NOMO-1 treated with DMSO at 0.1 percent for 48 hours (cell line): ENCODE data around the gene CMTM7.
"Not testable (repeated sequence)": the region's sequence is repeated elsewhere in the genome, so short reads cannot be mapped to it uniquely, and the experiment has no call there.

ENCODE experiments used
- DNase-seq: peaks from one replicate; lab custom pipeline; 2025; ENCODE audit not compliant: unreplicated experiment; lab: John Stamatoyannopoulos, UW

The CMTM7 gene

DNA sequence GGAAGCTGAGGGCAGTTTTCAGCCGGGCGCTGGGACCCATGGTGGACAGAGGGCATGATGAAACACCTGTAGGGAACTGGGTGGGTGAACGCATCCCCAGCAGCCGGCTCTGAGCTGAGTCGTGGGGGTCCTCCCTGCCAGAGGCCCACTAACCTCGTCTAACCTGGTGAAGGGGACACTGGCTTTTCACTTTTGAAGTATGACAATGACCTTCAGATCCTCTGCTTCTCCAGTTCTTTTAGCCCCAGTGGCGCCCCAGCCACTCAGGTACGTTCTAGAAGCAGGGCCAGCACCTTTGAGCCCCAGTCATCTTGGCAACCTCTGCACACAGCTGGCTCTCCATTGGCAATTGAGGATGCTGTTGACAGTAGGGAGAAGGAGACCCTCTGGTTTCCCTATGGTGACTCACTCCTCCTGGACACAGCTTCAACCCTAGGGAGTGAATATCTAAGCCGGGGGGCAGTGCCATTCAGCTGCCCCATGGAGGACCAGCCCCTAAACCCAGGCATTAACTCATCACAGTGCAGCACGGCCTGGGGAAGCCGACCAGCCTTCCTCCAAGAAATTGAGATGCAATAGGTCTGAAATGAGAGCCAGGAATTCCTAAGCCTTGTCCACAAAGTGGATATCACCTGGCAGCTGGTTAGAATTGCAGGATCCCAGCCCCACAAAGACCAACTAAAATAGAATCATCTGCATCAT lies 64.9 kb downstream of the CMTM7 start:
- no peak for DNase-seq

DNA sequence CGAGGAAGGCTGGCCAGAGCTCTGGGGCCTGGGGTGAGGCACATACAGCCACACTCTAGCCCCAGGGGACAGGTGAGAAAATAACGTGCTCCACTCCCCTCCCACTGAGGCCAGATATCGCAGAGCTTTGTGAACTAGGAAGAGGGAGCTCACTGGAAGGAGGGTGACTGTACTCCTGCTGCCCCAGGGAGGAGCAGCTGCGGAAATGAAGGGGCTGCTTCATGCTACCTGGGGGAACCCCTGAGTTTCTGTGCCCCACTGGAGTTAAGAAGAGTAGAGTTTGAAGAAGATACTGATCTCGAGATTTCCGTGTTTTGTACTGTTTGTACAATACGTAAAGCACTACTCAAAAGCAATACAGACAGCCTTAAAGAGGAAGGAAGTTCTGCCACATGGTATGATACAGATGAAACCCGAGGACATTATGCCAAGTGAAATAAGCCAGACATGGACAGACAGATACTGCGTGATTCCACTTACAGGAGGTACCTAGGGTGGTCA lies 66.4 kb downstream of the CMTM7 start:
- peak; percentile 66 for DNase-seq

DNA sequence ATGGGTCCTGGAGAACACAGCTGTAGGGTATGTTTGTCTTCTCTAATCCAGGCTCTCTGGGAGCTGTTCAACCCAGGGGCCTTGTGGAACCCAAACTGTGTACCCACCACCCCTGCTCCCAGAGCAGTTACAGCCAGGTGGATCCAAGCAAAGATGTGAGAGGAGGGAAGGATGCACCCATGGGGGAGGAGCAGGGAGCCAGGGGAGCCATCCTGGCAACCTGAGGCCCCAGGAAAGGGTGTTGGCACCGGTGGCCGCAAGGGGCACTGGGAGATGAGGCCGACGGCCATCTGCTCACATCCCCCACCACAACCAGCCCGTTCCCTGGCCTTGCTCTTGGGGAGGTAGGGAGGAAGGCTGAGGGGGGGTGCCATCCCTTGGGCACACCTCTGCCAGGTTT lies 67.8 kb downstream of the CMTM7 start:
- DNase-seq: no peak

DNA sequence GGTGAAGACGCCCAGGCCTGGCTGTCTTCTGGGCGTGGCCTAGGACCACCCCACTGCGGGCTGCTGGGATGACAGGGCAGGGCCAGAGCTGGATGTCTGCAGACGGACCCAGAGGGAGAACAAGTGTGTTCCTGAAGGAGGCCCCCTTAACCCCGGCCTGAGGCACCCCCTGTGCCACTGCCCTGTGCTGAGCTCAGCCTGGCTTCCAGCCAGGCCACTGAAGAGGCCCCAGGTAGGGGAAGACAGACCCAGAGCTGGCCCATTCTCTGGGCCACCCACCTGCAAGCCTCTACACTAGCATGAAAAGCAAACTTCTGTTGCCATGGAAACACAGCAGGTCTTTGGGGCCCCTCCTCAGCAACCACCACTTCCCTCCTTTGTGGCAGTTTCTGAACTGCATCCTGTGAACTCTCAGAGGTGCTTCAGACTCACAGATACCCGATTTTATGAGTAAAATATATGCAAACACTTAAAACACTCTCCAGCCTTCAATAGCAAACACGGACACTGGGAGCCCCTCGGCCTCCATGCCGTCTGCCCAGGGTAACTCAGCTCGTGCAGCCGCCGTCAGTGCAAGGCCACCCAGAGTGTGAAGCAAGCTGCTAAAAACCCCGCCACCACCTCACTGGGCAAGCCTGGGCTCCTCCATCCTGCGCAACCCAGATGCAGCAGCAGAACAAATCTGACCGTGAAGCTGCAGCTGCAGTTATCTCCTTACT lies 68.5 kb downstream of the CMTM7 start:
- no peak for DNase-seq

DNA sequence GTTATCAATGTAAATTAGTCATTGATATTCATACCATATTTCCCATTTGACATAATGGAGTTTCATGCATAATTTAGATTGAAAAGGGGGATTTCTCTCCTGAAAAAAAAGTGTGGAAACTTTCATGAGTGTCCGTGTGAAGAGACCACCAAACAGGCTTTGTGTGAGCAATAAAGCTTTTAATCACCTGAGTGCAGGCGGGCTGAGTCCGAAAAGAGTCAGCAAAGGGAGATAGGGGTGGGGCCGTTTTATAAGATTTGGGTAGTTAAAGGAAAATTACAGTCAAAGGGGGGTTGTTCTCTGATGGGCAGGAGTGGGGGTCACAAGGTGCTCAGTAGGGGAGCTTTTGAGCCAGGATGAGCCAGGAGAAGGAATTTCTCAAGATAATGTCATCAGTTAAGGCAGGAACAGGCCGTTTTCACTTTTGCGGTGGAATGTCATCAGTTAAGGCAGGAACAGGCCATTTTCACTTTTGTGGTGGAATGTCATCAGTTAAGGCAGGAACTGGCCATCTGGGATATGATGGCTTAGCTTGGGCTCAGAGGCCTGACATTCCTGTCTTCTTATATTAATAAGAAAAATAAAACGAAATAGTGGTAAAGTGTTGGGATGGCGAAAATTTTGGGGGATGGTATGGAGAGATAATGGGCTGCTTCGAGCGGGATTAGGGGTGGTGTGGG lies 69.3 kb downstream of the CMTM7 start:
- DNase-seq: not testable (repeated sequence)

DNA sequence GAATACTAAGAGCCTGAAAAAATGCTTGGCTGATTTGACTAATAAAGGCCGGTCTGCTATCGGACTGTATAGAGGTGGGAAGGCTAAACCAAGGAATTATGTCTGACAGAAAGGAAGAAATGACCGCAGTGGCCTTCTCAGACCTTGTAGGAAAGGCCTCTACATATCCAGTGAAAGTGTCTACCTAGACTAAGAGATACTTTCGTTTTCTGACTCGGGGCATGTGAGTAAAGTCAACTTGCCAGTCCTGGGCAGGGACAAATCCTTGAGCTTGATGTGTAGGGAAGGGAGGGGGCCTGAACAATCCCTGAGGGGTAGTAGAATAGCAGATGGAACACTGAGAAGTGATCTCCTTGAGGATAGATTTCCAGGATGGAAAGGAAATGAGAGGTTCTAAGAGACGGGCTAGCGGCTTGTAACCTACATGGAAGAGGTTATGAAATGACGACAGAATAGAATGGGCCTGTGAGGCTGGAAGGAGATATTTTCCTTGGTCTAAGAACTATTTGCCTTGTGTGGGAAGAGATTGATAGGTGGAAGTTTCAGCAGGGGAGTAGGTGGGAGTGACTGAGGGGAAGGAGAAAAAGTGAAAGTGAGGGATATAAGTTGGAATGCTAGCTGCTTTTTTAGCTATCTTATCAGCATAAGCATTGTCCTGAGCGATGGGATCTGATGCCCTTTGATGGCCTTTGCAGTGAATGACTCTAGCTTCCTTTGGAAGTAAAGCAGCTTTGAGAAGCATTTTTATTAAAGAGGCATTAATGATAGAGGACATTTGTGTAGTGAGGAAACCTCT lies 70.7 kb downstream of the CMTM7 start:
- not testable (repeated sequence) for DNase-seq

DNA sequence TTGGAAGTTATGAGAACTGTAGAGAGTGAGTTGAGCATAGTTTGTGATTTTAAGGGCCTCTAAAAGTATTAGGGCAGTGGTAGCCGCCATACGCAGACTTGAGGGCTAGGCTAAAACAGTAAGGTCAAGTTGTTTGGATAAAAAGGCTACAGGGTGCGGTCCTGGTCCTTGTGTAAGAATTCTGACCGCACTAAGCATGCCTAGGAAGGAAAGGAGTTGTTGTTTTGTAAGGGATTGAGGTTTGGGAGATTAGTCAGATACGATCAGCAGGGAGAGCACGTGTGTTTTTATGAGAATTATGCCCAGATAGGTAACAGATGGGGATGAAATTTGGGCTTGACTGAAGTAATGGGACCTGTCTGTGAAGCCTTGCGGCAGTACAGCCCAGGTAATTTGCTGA lies 71.8 kb downstream of the CMTM7 start:
- not testable (repeated sequence) for DNase-seq

DNA sequence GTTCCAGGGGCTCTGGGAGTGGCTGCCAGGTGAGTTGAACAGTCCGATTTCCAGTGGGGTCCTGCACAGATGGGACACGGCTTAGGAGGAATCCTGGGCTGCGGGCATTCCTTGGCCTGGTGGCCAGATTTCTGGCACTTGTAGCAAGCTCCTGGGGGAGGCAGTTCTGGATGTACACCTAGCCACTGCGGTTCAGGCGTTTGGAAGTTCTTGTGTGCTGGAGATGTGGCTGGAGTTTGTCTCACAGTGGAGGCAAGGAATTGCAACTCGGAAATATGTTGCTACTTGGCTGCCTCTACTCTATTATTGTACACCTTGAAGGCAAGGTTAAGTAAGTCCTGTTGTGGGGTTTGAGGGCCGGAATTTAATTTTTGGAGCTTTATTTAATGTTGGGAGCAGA lies 73.1 kb downstream of the CMTM7 start:
- not testable (repeated sequence) for DNase-seq

DNA sequence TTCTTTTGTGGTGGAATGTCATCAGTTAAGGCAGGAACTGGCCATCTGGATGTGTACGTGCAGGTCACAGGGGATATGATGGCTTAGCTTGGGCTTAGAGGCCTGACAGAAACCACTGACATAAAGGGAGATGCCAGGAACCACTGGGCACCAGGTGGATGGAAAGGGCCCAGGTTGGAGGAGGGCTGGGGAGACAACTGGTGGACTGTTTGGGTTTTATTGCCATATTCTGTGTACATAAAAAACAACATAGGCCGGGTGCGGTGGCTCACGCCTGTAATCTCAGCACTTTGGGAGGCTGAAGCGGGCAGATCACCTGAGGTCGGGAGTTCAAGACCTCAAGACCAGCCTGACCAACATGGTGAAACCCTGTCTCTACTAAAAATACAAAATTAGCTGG lies 75.2 kb downstream of the CMTM7 start:
- not testable (repeated sequence) for DNase-seq

DNA sequence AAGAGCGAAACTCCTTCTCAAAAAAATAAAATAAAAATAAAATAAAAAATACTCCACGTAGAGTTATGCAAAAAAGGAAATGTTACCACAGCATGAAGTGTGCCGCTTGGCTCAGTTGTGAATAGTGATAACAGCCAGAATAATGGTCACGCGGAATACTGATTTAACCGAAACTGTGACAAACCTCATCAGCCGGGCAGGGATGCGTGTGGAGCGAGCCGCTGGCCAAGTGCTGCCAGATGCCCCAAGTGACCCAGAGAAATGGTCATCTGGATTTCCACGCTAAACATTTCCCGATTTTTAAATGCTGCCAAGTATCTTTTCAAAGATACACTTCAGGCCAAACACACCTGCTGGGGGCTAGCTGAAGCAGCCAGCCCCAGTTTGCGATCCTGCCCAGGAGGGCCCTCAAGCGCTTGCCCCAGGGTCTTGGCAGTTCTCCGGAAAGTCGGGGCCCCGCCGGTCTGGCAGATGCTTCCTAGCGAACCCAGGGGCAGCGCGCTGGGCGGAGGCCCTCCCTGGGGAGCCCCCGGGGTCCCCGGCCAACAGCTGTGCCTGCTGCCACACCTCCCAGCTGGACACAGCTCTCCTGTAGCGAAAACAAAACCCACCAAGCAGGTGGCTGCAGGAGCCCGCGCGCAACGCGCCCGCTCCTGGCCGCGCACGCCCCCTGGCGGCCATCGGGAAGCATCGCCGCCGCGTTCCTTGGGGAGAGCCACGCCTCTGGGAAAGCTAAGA lies 75.8 kb downstream of the CMTM7 start:
- peak; percentile 47 for DNase-seq

DNA sequence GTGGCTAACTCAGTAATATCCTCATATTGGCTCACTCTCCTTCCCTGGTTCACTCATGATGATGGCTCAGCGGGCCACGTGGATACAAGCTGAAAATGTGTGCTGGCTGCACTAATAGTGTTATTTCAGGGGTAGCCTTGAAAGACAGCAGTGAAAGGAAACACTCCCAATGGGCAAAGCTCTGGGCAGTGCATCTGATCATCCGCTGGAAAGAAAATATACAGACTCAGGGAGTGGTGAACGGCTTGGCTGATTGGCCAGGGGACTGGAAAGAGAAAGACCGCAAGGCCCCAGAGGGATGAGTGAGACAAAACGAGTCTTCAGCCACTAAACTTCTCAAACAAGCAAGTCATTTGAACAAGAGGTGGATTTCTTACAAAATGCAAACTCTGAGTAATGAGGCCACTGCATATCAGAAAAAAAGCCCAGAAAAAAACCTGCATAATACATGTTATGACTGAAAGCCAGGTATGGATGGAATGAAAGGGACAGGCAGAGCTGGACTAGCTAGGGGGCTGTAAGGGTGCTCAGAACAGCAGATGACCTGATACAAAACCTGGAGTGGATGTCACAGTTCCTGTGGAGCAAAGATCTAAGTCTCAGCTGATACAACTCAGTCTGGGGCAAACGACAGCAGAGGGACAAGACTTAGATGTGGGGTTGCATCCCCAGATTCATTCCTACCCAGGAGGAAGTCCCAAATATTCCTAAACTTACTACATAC lies 77.7 kb downstream of the CMTM7 start:
- DNase-seq: no peak

DNA sequence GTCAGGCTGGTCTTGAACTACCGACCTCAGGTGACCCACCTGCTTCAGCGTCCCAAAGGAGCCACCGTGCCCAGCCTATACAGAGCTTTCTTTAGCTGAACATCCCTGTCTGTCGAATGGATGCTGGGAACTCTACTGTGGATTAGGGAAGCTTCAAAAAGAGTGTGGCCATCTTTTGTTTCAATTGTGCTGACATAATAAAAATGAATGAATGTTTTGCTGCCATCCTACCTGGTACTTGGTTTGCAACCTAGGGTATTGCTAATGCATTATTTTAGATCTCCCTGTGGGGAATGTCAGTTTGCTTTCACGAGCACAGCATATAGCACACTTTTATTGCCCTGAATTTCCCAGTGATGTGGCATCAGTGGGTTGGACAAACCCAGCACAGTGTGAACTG lies 78.7 kb downstream of the CMTM7 start:
- no peak for DNase-seq

DNA sequence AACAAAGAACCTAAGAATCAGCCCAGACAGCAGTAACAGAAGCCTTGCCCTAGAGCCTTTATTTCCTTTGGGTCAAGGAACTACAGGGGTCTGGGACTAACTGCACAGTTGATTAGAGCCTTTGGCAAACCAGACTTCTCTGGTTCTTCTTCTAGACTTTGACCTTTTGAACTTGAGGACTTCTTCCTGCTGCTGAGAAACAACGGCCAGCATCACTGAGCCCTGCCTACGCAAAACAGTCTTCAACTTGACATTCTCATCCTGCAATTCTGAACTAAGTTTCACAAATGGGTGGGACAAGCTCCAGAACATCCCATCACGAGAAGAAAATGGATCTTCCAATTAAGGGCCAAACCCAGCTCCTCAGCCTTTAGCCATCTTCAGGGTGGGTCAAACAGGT lies 79.6 kb downstream of the CMTM7 start:
- DNase-seq: no peak

DNA sequence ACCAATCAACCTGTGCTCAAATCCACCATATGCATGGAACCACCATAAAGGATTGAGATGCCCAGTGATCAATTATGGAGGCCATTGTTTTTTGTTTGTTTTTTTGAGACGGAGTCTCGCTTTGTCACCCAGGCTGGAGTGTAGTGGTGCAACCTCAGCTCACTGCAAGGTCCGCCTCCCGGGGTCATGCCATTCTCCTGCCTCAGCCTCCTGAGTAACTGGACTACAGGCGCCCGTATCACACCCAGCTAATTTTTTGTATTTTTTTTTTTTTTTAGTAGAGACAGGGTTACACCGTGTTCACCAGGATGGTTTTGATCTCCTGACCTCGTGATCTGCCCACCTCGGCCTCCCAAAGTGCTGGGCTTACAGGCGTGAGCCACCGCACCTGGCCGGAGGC lies 80.5 kb downstream of the CMTM7 start:
- not testable (repeated sequence) for DNase-seq

DNA sequence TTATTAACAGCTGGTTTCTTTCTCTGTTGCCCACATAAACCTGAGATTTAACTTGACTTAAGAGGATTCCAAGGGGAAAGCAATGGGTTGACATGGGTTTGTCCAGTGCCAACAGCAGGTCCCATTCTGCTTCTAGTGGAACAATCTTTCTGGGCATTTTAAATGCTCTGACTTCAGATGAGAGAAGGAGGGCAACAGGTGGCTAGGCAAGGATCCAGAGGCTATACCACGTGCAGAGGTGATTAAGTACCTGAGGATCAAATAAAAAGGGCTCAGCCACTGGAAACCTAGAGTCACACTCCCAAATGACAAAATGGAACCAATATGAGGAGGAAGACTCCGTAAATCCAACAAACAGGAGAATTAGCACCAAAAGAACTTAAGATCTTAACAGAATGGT lies 82.5 kb downstream of the CMTM7 start:
- DNase-seq: no peak

DNA sequence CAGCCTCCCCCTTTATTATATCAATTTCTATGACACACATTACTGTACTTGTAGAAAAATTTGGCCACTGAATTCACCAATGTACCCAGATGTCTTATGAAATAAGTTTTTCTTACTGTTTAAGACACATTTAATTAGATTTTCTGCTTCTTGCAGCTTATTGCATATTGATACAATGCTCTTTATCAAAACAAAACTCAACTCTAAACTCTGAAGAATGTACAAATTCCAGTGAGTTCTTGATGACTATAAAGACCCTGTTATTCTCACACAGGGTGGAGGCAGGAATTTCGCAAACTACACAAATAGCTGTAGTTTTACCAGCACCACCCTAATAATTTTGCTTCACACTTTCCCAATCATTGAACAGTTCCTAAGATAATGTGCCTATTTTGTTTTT lies 89.0 kb downstream of the CMTM7 start:
- no peak for DNase-seq

DNA sequence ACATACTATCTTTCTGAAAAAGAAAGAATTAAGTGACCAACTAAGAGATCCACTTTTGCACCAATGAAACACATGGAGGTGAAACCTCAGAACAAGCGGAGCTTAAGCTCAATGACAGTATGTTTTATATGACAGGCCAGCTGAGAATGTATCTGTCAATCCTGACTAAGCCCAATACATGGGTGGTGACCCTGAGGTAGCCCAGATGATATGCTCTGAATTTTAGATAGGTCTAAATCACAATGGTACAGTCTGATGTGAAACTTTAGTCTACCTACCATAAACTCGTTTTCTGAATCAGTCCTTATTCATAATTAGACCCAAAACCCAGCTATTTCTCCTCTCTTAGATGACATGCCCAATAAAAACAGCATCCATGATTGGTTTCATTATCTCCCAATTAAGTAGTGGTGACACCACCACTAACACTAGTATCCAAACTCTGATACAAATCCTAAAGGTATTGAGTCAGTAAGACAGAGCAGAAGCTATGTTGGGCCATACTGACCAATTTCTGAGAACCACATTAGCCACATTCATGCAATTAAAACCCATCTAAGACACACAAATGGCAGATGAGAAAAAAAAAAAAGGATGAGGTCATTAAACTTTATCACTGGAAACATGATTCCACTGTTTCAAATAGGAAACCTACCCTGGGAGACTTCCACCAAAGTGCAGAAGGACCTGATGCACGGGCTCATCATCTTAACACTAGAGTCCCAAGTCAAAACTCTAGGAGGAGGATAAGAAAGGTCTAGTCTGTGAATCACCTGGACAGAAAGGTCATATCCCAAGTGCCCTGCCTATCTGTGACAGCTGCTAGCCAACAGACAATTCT lies 90.4 kb downstream of the CMTM7 start:
- DNase-seq: no peak

DNA sequence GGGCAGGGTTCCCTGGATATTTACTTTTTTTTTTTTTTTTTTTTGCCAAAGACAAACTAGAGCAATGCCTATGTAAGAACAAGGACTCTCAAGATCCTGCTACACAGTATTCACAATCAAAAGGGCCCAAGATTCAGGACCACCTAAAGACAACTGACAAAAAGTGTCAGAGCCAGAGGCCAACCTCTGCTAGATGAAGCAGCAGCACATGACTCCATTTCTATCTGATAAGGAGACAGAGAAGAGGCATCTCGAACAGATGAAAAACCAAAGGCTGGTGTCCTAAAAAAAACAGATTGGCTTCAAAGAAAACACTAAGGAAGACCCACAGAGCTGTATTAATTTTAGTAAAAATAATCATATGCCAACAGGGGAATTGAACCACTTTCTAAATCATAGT lies 91.0 kb downstream of the CMTM7 start:
- DNase-seq: no peak

DNA sequence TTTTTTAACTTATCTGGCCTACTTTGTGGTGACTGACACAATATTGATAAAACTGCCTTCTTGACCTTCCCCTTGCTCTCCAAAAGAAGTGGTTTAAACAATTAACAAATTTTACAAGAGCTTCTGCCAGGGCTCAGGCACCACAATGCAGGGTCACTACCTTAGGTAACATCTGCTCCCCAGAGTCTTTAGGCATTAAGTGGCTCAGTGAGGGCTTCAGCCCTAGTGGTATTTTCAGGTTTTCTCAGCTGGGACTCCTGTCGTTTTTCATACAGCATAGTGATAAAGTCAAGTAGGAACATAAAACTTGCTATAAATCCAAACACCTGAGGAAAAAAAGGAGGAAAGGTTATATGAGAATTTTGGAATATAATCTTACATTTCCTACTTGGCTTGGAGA lies 92.1 kb downstream of the CMTM7 start:
- DNase-seq: no peak
